CD4-positive, alpha-beta T cell (primary cell): Measurements from ENCODE around the gene PACRGL. TPM values are rescaled to one million over a fixed set of nuclear protein-coding genes. Genes with fewer than 3 reads are reported as not detected.

Experiments
- ATAC-seq: fragments of 200-7000 bp; cut with Tn5 transposase; one replicate; pipeline ENCODE4 v1.10.0; 2022; ENCODE audit warnings: mild to moderate bottlenecking; ENCODE audit not compliant: poor library complexity
- CTCF ChIA-PET: fragments of 350-600 bp; sonication (Branson Sonifier 250); formaldehyde crosslinking; loops from one replicate; lab custom pipeline; 2021; ENCODE audit warnings: antibody characterized with exemption, inconsistent platforms; lab: Charles Lee
- POLR2A ChIA-PET: fragments of 350-600 bp; sonication (Branson Sonifier 250); formaldehyde crosslinking; loops from one replicate; lab custom pipeline; 2021; ENCODE audit warnings: antibody characterized with exemption, inconsistent platforms; lab: Charles Lee
- DNase-seq, 14 experiments: peaks; one replicate each; pipeline ENCODE4 v3.0.0-alpha.2; 2013 to 2020; ENCODE audit warnings: mixed read lengths in 2 of 14
- H3K27ac ChIP-seq, 2 donors: one replicate each; pipeline versions ENCODE4 v1.5.1 to v1.7.0; 2013; ENCODE audit warnings: low read length in 2 of 2, low read depth in 1 of 2, mild to moderate bottlenecking in 1 of 2
- H3K27me3 ChIP-seq, 2 experiments: 1 replicate in 1 of 2; 2 replicates in 1 of 2; pipeline versions ENCODE4 v1.6.1 to v1.7.0; 2013; ENCODE audit warnings: low read length in 2 of 2, control low read depth in 1 of 2, mild to moderate bottlenecking in 1 of 2, moderate library complexity in 1 of 2; ENCODE audit not compliant: insufficient read depth in 2 of 2, control insufficient read depth in 1 of 2
- H3K36me3 ChIP-seq: one replicate; pipeline ENCODE4 v1.6.1; 2013; ENCODE audit warnings: low read length, control low read depth; ENCODE audit not compliant: insufficient read depth
- H3K4me1 ChIP-seq: one replicate; pipeline ENCODE4 v1.6.1; 2013; ENCODE audit warnings: low read length, control low read depth; ENCODE audit not compliant: insufficient read depth
- H3K4me3 ChIP-seq: one replicate; pipeline ENCODE4 v1.5.1; 2013; ENCODE audit warnings: mild to moderate bottlenecking, low read length, moderate library complexity
- H3K9me3 ChIP-seq, 2 experiments: 1 replicate in 1 of 2; 2 replicates in 1 of 2; pipeline versions ENCODE4 v1.6.1 to v1.7.0; 2013; ENCODE audit warnings: low read length in 2 of 2, mild to moderate bottlenecking in 2 of 2, control low read depth in 1 of 2, moderate library complexity in 1 of 2; ENCODE audit not compliant: control insufficient read depth in 1 of 2, insufficient read depth in 1 of 2
- H3K27ac Mint-ChIP-seq: one replicate; pipeline ENCODE4 v1.8.0; 2020; ENCODE audit warnings: mixed read lengths
- H3K27me3 Mint-ChIP-seq: one replicate; pipeline ENCODE4 v1.8.0; 2021; ENCODE audit warnings: mixed read lengths
- H3K36me3 Mint-ChIP-seq: one replicate; pipeline ENCODE4 v1.8.0; 2021; ENCODE audit warnings: low read depth, mixed read lengths
- H3K4me1 Mint-ChIP-seq: one replicate; pipeline ENCODE4 v1.8.0; 2021; ENCODE audit warnings: low read depth, mixed read lengths
- H3K4me3 Mint-ChIP-seq: one replicate; pipeline ENCODE4 v1.8.0; 2020; ENCODE audit warnings: mild to moderate bottlenecking, mixed read lengths
- H3K9me3 Mint-ChIP-seq: one replicate; pipeline ENCODE4 v1.8.0; 2020; ENCODE audit warnings: mixed read lengths
- CTCF ChIP-seq: fragments of 200-600 bp; IDR thresholded peaks from one replicate; pipeline ENCODE4 v1.8.0; 2022; ENCODE audit warnings: antibody characterized with exemption, mild to moderate bottlenecking
- intact Hi-C, 2 experiments: fragments of 100-400 bp; cut with DNase I in 1 of 2; cut with micrococcal nuclease in 1 of 2; formaldehyde crosslinking; loops; one replicate each; pipeline versions ENCODE4 v1.15.1 to v1.9.0; 2023 to 2025; cut with DNase I, micrococcal nuclease
- total RNA-seq, 174 experiments: library from RNA in 2 of 174; stranded (reverse) in 2 of 174; gene quantifications; one replicate each; pipeline ENCODE4 v1.2.3 and lab custom pipeline; 2021 to 2026

Gene PACRGL
- total RNA-seq, 2 experiments from 2014 or later = 7.2 to 10.4 TPM

GRCh38 chr4:20679951-20680350 lies 20.3 kb upstream of the PACRGL start:
- no peak overlapping the region for H3K27ac Mint-ChIP-seq
- no peaks in the 10 kb centered on the region for H3K4me1 Mint-ChIP-seq
- Histone ChIP-seq H3K27me3 (peaks cover 0 to 7% of the 10 kb centered on the region in 2 experiments), H3K27ac (no peak overlapping the region), H3K36me3 (no peaks in the 10 kb centered on the region), H3K4me3 (no peak overlapping the region), H3K4me1 (no peaks in the 10 kb centered on the region), H3K9me3 (no peaks in the 10 kb centered on the region)
- TF ChIP-seq CTCF = no peak
- no peak overlapping the region for H3K4me3 Mint-ChIP-seq
- no peaks in the 10 kb centered on the region for H3K36me3 Mint-ChIP-seq
- CTCF ChIA-PET = no interaction called here
- H3K9me3 Mint-ChIP-seq = no peaks in the 10 kb centered on the region
- intact Hi-C loops = loop anchor here (5.0 to 10.0 kb wide), 2 partner anchors 258 to 1455 kb away; no protein-coding TSS in a partner anchor
- POLR2A ChIA-PET = no interaction called here
- peaks cover 29% of the 10 kb centered on the region for H3K27me3 Mint-ChIP-seq
- DNase-seq (no peak), ATAC-seq (no peak)

- no peaks in the 10 kb centered on the region for H3K4me1 ChIP-seq
- no peaks in the 10 kb centered on the region for H3K36me3 ChIP-seq
- H3K27me3 ChIP-seq = peaks cover 0 to 2% of the 10 kb centered on the region in 2 experiments
- TF ChIP-seq CTCF = no peak
- Mint-ChIP-seq H3K27me3 (peaks cover 23% of the 10 kb centered on the region), H3K36me3 (no peaks in the 10 kb centered on the region), H3K4me1 (no peaks in the 10 kb centered on the region), H3K4me3 (no peak overlapping the region), H3K9me3 (no peaks in the 10 kb centered on the region), H3K27ac (no peak overlapping the region)
- ATAC-seq = no peak
- ChIA-PET CTCF (no interaction called here), POLR2A (no interaction called here)
- no peaks in the 10 kb centered on the region for H3K9me3 ChIP-seq
- intact Hi-C loops = loop anchor here (5.0 to 10.0 kb wide), 2 partner anchors 258 to 1456 kb away; no protein-coding TSS in a partner anchor
- H3K4me3 ChIP-seq = no peak overlapping the region
- H3K27ac ChIP-seq = no peak overlapping the region
- no peak for DNase-seq
Measured at GRCh38 chr4:20680736-20681135, 19.5 kb upstream of the PACRGL start.

- ATAC-seq (no peak), DNase-seq (no peak)
- Mint-ChIP-seq H3K4me1 (no peaks in the 10 kb centered on the region), H3K4me3 (no peak overlapping the region), H3K36me3 (no peaks in the 10 kb centered on the region), H3K27me3 (peaks cover 18% of the 10 kb centered on the region), H3K27ac (no peak overlapping the region), H3K9me3 (no peaks in the 10 kb centered on the region)
- intact Hi-C loops = loop anchor here (5.0 to 10.0 kb wide), 2 partner anchors 259 to 1456 kb away; no protein-coding TSS in a partner anchor
- H3K36me3 ChIP-seq = no peaks in the 10 kb centered on the region
- TF ChIP-seq CTCF = no peak
- no peak overlapping the region for H3K27ac ChIP-seq
- ChIA-PET CTCF (no interaction called here), POLR2A (no interaction called here)
- no peak overlapping the region for H3K4me3 ChIP-seq
- H3K9me3 ChIP-seq = no peaks in the 10 kb centered on the region
- H3K4me1 ChIP-seq = no peaks in the 10 kb centered on the region
- H3K27me3 ChIP-seq = peaks cover 0 to 2% of the 10 kb centered on the region in 2 experiments
Measured at GRCh38 chr4:20681271-20681670, 19.0 kb upstream of the PACRGL start.
